ENCODE data around the gene KBTBD12.
"Not testable (repeated sequence)": the region's sequence is repeated elsewhere in the genome, so short reads cannot be mapped to it uniquely, and the experiment has no call there.

KBTBD12 gene

GRCh38 chr3:127900536-127900935, 14.5 kb upstream of the KBTBD12 start:
- TF ChIP-seq FOXA1 (IDR thresholded peaks at IDR 0.05) = no peak
- no peak for TF ChIP-seq TARDBP (IDR thresholded peaks at IDR 0.05)
- no peak for TF ChIP-seq CTBP1 (IDR thresholded peaks at IDR 0.05; ENCODE audit: borderline replicate concordance)
- no peak for TF ChIP-seq FOXM1 (IDR thresholded peaks at IDR 0.05; ENCODE audit: borderline replicate concordance)
- ChIA-PET POLR2A (no interaction called here), CTCF (no interaction called here)
- no peak for DNase-seq (ENCODE audit: extremely low spot score)

- TF ChIP-seq FOXA1 (IDR thresholded peaks at IDR 0.05) = no peak
- TF ChIP-seq NFRKB (IDR thresholded peaks at IDR 0.05) = no peak
- no peak for TF ChIP-seq TARDBP (IDR thresholded peaks at IDR 0.05)
- TF ChIP-seq HDGF (IDR thresholded peaks at IDR 0.05; ENCODE audit: borderline replicate concordance) = no peak
- TF ChIP-seq L3MBTL2 (conservative IDR thresholded peaks at IDR 0.05) = no peak
- no peak for TF ChIP-seq ZNF384 (IDR thresholded peaks at IDR 0.05)
- no peak for TF ChIP-seq FOXM1 (IDR thresholded peaks at IDR 0.05; ENCODE audit: borderline replicate concordance)
- no peak for TF ChIP-seq ELF4 (IDR thresholded peaks at IDR 0.05)
- no peak for TF ChIP-seq BHLHE40 (IDR thresholded peaks at IDR 0.05; ENCODE audit: borderline replicate concordance)
- TF ChIP-seq ARNT (IDR thresholded peaks at IDR 0.05) = no peak
- no peak for TF ChIP-seq SUZ12 (IDR thresholded peaks at IDR 0.05)
- TF ChIP-seq FOXK2 (IDR thresholded peaks at IDR 0.05) = no peak
- no peak for TF ChIP-seq SP1 (IDR thresholded peaks at IDR 0.05)
- CTCF ChIA-PET = no interaction called here
- no peak for DNase-seq (ENCODE audit: extremely low spot score)
- POLR2A ChIA-PET = no interaction called here
Measured at GRCh38 chr3:127902486-127902885, 12.5 kb upstream of the KBTBD12 start.

- DNase-seq (ENCODE audit: extremely low spot score) = no peak
- ChIA-PET POLR2A (no interaction called here), CTCF (interaction anchor here (1.1 kb wide), 1 partner anchor 56 kb away, joined by 4 read pairs; no protein-coding TSS in a partner anchor)
- TF ChIP-seq FOXA1 (IDR thresholded peaks at IDR 0.05) (no peak), L3MBTL2 (conservative IDR thresholded peaks at IDR 0.05) (no peak), LEF1 (IDR thresholded peaks at IDR 0.05; ENCODE audit: borderline replicate concordance) (no peak), SP1 (IDR thresholded peaks at IDR 0.05) (no peak), TARDBP (IDR thresholded peaks at IDR 0.05) (no peak), BHLHE40 (IDR thresholded peaks at IDR 0.05; ENCODE audit: borderline replicate concordance) (no peak), FOXK2 (IDR thresholded peaks at IDR 0.05) (no peak), ARNT (IDR thresholded peaks at IDR 0.05) (no peak), NFRKB (IDR thresholded peaks at IDR 0.05) (no peak), SUZ12 (IDR thresholded peaks at IDR 0.05) (no peak), PKNOX1 (IDR thresholded peaks at IDR 0.05) (no peak), ZNF384 (IDR thresholded peaks at IDR 0.05) (no peak), CTBP1 (IDR thresholded peaks at IDR 0.05; ENCODE audit: borderline replicate concordance) (no peak), HDGF (IDR thresholded peaks at IDR 0.05; ENCODE audit: borderline replicate concordance) (no peak)
Measured at GRCh38 chr3:127903611-127904375, 11.2 kb upstream of the KBTBD12 start.

- TF ChIP-seq HDGF (IDR thresholded peaks at IDR 0.05; ENCODE audit: borderline replicate concordance) (no peak), LEF1 (IDR thresholded peaks at IDR 0.05; ENCODE audit: borderline replicate concordance) (no peak), SUZ12 (IDR thresholded peaks at IDR 0.05) (no peak), ELF4 (IDR thresholded peaks at IDR 0.05) (no peak), ARNT (IDR thresholded peaks at IDR 0.05) (no peak)
- ChIA-PET POLR2A (no interaction called here), CTCF (interaction anchor here (0.8 kb wide), 1 partner anchor 83 kb away, joined by 3 read pairs; the partner anchor contains the start of gene MGLL)
- DNase-seq (ENCODE audit: extremely low spot score) = no peak
Measured at GRCh38 chr3:127905556-127905955, 9.5 kb upstream of the KBTBD12 start.

- POLR2A ChIA-PET; CTCF ChIA-PET; DNase-seq (ENCODE audit: extremely low spot score): not testable (repeated sequence)
Measured at GRCh38 chr3:127906653-127907052, 8.4 kb upstream of the KBTBD12 start.

DNA sequence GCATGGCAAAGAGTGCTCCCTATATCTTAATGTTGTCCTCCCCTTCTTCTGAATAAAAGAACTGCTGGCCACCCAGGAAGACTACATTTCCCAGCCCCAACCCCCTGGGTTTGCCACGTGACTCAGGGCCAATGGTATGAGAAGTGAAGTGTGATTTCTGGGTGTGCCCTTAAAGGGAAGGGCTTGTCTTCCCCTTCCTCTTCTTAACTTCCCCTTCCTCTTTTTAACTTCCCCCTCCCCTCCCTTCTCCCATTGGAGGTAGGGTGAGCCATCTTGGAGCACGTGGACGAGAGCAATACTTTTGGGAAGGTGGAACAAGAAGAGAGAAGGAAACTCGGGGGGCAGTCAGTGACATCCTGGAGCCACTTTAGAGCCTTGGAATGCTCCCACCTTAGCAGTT, 6.8 kb upstream of the KBTBD12 start:
- no peak for TF ChIP-seq FOXA1 (IDR thresholded peaks at IDR 0.05)
- TF ChIP-seq L3MBTL2 (conservative IDR thresholded peaks at IDR 0.05) = no peak
- no peak for TF ChIP-seq SUZ12 (IDR thresholded peaks at IDR 0.05)
- DNase-seq (ENCODE audit: extremely low spot score) = no peak
- CTCF ChIA-PET = no interaction called here

GRCh38 chr3:127908951-127909350, 6.1 kb upstream of the KBTBD12 start:
- DNase-seq (ENCODE audit: extremely low spot score) = no peak
- ChIA-PET POLR2A (no interaction called here), CTCF (no interaction called here)
- no peak for TF ChIP-seq CTBP1 (IDR thresholded peaks at IDR 0.05; ENCODE audit: borderline replicate concordance)
- TF ChIP-seq HDGF (IDR thresholded peaks at IDR 0.05; ENCODE audit: borderline replicate concordance) = no peak
- no peak for TF ChIP-seq PKNOX1 (IDR thresholded peaks at IDR 0.05)
- TF ChIP-seq SP1 (IDR thresholded peaks at IDR 0.05) = no peak
- TF ChIP-seq BHLHE40 (IDR thresholded peaks at IDR 0.05; ENCODE audit: borderline replicate concordance) = no peak
- TF ChIP-seq ELF4 (IDR thresholded peaks at IDR 0.05) = no peak
- no peak for TF ChIP-seq LEF1 (IDR thresholded peaks at IDR 0.05; ENCODE audit: borderline replicate concordance)
- no peak for TF ChIP-seq NFRKB (IDR thresholded peaks at IDR 0.05)
- TF ChIP-seq ZNF384 (IDR thresholded peaks at IDR 0.05) = no peak
- no peak for TF ChIP-seq FOXA1 (IDR thresholded peaks at IDR 0.05)
- TF ChIP-seq ARNT (IDR thresholded peaks at IDR 0.05) = no peak

More for the DNA sequence above, 6.8 kb upstream of the KBTBD12 start:
- POLR2A ChIA-PET = no interaction called here
